Bone marrow (tissue), 2 donors: Measurements from ENCODE around the gene UBAC2.
"Not testable (repeated sequence)": the region's sequence is repeated elsewhere in the genome, so short reads cannot be mapped to it uniquely, and the experiment has no call there.

ENCODE experiments used
- DNase-seq, 2 donors: peaks; one replicate each; lab custom pipeline; 2025; lab: John Stamatoyannopoulos, UW

Gene UBAC2

GRCh38 chr13:99214731-99215130, 14.1 kb downstream of the UBAC2 start:
- no peak for DNase-seq

DNA sequence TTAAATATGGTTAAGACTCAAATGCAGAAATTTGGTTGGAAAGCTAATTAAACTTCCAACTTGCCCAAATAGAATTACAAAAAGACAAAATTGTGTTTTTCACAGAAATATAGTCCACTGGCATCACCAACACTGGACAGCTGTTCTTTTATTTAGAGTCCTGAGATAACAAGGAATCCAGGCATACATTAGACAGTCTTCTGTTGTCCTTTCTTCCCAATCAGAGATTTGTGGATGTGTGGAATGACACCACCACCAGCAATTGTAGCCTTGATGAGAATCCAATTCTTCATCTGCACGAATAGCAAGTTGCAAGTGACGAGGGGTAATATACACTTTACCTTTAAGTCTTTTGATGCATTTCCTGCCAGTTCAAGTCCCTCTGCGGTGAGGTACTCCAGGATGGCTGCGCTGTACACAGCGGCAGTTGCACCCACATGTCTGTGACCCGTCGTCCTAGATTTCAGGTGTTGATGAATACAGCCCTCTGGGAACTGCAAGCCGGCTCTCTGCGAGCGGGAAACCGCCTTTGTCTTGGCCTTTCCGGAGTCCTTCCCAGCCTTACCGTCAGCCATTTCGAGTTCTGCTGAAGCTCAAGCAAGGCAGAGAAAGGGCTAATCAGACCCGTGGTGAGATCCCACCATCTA, 14.7 kb downstream of the UBAC2 start:
- DNase-seq = no peak

- DNase-seq = no peak
Observed at GRCh38 chr13:99217461-99218110, 16.9 kb downstream of the UBAC2 start.

GRCh38 chr13:99218126-99218525, 17.5 kb downstream of the UBAC2 start:
- DNase-seq = no peak

DNA sequence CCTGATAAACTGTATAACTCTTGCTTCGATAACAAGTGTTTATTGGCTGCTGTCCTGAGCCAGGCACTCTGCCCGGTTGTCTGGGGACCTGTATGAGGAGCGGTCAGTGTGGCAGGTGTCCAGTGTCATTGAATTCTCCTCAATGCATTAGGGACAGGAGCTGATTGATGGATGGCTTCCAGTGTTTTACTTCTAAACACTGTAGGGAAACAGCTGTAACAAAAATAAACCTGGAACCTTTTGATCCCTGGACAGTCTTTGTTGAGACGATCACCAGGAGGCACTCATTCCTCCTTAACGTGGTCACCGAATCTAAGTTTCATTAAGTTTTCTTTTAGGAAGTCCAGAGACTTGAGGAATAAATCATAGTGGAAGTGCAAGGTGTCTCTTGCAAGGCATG, 17.9 kb downstream of the UBAC2 start:
- no peak for DNase-seq

- DNase-seq = no peak
Observed at GRCh38 chr13:99218969-99219368, 18.3 kb downstream of the UBAC2 start.

DNA sequence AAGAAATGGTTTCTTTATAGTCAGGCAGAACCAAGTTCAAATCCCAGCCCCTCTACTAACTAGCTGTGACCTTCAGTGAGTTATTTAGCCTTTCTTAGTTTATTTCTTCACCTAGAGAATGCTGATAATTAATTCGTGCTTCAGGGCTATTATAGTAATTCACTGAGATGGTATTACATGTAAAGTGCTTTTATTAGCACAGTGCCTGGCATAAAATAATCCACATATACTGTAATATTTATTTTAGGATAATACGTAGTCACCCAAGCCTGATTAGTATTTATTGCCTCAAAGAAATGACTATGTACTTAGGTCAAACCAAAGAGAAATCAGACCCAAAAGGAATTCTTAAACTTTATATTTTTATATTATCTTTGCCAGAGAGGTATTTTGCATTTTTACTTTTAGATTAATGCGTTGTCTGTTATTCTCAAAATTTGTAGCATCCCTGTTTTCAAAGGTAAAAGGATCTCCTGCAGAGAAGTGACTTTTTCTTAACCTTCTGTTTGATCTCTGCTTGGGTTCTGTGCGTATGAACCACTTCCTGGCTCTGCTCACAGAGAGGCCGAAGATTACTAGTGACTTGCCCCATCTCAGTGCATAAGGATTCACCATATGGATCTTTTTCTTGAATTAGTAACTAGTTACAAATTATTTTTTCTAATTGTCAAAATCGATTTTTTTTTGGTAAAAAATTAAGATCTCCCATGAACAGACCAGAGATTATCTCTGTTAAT, 19.7 kb downstream of the UBAC2 start:
- no peak for DNase-seq

GRCh38 chr13:99221567-99222239, 21.0 kb downstream of the UBAC2 start:
- DNase-seq = no peak

GRCh38 chr13:99223587-99223986, 22.9 kb downstream of the UBAC2 start:
- no peak for DNase-seq

DNA sequence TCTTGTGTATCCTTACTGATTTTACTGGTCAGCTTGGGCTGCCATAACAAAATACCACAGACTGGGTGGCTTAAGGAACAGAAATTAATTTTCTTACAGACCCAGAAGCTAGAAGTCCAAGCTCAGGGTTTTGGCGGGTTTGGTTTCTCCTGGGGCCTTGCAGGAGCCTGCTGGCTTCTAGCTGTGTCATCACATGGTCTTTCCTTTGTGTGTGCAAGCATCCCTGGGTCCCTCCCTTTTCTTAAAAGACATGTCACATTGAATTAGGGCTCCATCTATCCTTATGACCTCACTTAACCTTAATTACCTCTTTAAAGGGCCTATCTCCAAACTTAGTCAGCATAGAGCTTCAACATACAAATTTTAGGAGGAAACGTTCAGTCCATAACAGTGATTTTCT, 23.4 kb downstream of the UBAC2 start:
- DNase-seq = no peak

- peak in 1 of 2 donors; percentile 19 for DNase-seq
Observed at GRCh38 chr13:99225078-99225477, 24.4 kb downstream of the UBAC2 start.

GRCh38 chr13:99226513-99226912, 25.9 kb downstream of the UBAC2 start:
- DNase-seq = no peak

DNA sequence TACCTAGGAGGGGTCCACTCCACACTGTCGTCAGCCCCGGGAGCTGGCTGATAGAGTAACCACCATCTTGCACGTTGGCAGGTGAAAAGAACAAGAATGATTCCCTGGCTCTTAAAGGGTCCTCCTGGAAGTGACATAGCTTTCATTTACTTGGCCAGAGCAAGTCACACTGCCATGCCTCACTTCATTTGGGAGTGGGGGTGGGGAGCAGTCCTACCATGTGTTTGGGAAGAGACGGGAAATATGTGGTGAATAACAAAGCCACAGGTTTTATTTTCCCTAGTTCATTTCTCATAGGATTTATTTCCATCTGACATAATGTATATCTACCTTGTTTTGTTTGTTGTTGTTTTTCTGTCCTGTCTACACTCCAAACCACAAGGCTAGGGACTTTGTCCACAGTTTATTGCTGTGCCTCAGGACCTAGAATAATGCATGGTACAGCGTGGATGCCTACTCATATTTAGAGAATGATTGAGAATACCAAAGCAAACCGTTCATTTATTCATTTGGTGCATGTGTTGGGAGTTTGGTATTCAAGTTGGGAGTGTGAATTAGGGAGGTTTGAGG, 26.8 kb downstream of the UBAC2 start:
- no peak for DNase-seq

- no peak for DNase-seq
Observed at GRCh38 chr13:99227909-99228688, 27.4 kb downstream of the UBAC2 start.

DNA sequence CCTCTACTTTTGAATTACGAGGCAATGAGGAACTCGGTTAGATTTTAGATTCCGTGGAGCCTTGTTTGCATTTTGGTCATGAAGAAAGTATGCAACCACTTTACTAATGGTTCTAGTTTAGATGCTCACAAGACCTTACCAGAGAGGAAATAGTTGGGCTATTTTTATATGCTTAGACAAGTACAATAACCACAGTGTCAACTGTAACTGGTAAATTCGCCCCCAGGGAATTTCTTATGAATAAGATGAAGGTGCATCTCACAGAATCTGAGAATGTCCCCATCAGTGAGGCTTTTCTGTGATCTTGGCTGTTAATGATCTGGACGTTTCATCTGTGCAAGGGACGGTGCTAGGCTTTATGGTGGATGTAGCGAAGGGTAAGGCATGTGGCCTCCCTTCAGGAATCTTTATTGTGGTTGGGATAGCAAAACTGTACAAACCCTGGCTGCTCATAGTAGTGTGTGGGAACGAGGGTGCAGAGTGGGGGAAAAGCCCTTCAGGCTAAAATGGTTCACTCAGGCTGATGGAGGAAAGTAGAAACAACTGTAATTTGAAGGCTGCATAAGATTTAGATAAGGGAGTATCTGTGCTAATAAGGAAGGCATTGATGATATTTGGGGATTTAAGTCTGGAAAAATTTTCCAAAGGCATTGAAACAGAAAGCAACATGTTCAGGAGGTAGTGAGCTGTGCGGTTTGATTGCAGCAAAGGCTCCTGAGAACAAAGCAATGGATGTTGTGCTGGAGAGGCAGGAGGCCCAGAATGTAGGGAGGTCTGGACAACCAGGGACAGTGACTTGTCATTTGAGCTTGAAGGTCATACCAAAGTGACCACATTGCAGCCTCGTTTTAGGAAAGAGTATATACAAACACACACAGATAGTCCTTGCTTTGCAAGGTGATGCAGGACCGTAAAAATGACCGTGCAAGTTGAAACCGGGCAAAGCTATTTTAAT, 28.4 kb downstream of the UBAC2 start:
- DNase-seq = peak in 1 of 2 donors; percentile 37

- not testable (repeated sequence) for DNase-seq
Observed at GRCh38 chr13:99230588-99230987, 29.9 kb downstream of the UBAC2 start.

DNA sequence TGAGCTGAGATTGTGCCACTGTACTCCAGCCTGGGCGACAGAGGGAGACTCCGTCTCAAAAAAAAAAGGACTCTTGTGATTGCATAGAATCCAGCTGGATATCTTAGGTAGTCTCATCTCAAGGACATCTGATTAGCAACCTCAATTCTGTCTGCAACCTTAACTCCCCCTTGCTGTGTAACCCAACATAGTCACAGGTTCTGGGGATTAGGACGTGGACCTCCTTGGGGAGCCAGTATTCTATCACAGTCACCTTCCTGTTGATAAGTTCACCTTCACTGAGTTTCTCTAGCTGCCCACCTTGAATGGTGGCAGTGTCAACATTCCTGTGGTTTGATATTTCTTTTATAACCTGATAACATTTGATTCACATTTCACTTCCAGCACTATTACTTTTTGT, 30.3 kb downstream of the UBAC2 start:
- DNase-seq = no peak

- DNase-seq = peak in 1 of 2 donors; percentile 80
Observed at GRCh38 chr13:99231721-99232120, 31.1 kb downstream of the UBAC2 start.

DNA sequence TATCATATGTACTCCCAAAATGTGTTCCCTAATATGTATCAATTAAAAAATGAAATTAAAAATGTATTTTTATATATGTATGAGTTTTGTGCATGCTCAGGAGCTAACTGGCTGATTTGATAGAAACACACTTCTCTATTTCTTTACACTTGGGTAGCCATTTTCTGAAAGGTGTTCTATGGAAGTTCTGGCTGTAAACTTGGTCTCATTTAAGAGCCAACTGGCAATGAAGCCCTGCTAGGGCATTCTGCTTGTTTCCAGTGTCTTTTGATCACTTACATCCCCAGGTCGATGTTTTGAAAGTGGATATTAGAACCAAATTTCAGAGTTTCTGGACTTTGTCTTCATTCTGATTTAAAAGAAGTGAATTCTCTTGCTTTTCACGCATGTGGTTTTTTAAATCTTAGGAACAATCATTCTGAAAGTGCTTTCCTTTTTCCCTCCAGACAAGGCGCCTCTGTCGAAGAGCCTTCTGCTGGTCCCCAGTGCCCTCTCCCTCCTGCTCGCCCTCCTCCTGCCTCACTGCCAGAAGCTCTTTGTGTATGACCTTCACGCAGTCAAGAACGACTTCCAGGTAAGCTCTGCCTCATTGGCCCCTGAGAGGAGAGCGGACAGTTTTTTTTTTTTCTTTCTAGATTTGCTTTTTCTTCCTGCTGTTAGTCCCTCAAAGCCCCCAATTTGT, 37.5 kb downstream of the UBAC2 start:
- DNase-seq = no peak

- DNase-seq = no peak
Observed at GRCh38 chr13:99246100-99246499, 45.4 kb downstream of the UBAC2 start.
